HepG2 (cell line): ENCODE measurements around the gene WDR3. TPM values are rescaled to one million over a fixed set of nuclear protein-coding genes. Genes with fewer than 3 reads are reported as not detected.

Experiments
- ATAC-seq: fragments of 200-7000 bp; cut with Tn5 transposase; 3 replicates; pipeline ENCODE4 v1.9.1; 2020; ENCODE audit warnings: mild to moderate bottlenecking, moderate library complexity
- BruUV-seq: library from RNA; stranded (reverse); fragments of 400-500 nt; replicated peaks from 2 replicates; lab custom pipeline; 2021; lab: Mats Ljungman, UMichigan
- CTCF ChIA-PET: fragments of 300-600 bp; formaldehyde crosslinking; extraction: SDS; loops from one replicate; lab custom pipeline; 2021; ENCODE audit warnings: low total read pairs, inconsistent platforms, low intra/inter-chr PET ratio; lab: Yijun Ruan, JAX
- POLR2A ChIA-PET: fragments of 350-600 bp; sonication (Branson Sonifier 250); formaldehyde crosslinking; loops from one replicate; lab custom pipeline; 2020; ENCODE audit warnings: antibody characterized with exemption, inconsistent platforms; lab: Yijun Ruan, JAX
- DNase-seq: peaks from one replicate; pipeline ENCODE4 v3.0.0-alpha.2; 2015; ENCODE audit warnings: low spot score
- FAIRE-seq: peaks from 3 replicates; lab custom pipeline; 2011; peaks lifted over from hg19 to GRCh38; lab: Jason Lieb, UNC
- H2AFZ ChIP-seq: one replicate; pipeline ENCODE4 v1.6.1; 2011; ENCODE audit warnings: low read length, inconsistent platforms
- H3K27ac ChIP-seq: fragments of 300-600 bp; 3 replicates; pipeline ENCODE4 v1.8.0; 2011; ENCODE audit warnings: mixed run types, mild to moderate bottlenecking, mixed read lengths, low read length, inconsistent platforms; ENCODE audit not compliant: insufficient read depth; ENCODE audit errors: extremely low read length
- H3K27me3 ChIP-seq, 2 experiments: fragments of 200-600 bp in 1 of 2; 2 replicates in 1 of 2; 3 replicates in 1 of 2; pipeline versions ENCODE4 v1.6.0 to v1.8.0; 2011; ENCODE audit warnings: low read length in 2 of 2, mild to moderate bottlenecking in 2 of 2, moderate library complexity in 2 of 2, inconsistent platforms in 1 of 2; ENCODE audit not compliant: insufficient read depth in 2 of 2, control insufficient read depth in 1 of 2
- H3K36me3 ChIP-seq, 2 experiments: fragments of 200-600 bp in 1 of 2; replicated peaks in 1 of 2; 2 replicates in 1 of 2; 3 replicates in 1 of 2; pipeline versions ENCODE4 v1.5.1 to v1.8.0; 2011; ENCODE audit warnings: low read length in 2 of 2, inconsistent platforms in 1 of 2; ENCODE audit not compliant: insufficient read depth in 2 of 2, control insufficient read depth in 1 of 2
- H3K4me1 ChIP-seq: 2 replicates; pipeline ENCODE4 v1.5.1; 2012; ENCODE audit warnings: low read length, inconsistent platforms; ENCODE audit not compliant: insufficient read depth
- H3K4me2 ChIP-seq: 2 replicates; pipeline ENCODE4 v1.6.0; 2011; ENCODE audit warnings: low read depth, low read length, inconsistent platforms
- H3K4me3 ChIP-seq, 3 experiments: fragments of 200-600 bp in 1 of 3; sonication (generic), shearing (Covaris generic) in 1 of 3; replicated peaks in 1 of 3; 2 replicates each; pipeline ENCODE4 v1.5.1; 2011 to 2016; ENCODE audit warnings: low read length in 3 of 3, inconsistent platforms in 2 of 3, low read depth in 2 of 3, mild to moderate bottlenecking in 2 of 3, control low read depth in 1 of 3, mixed read lengths in 1 of 3; ENCODE audit not compliant: insufficient read depth in 1 of 3
- H3K79me2 ChIP-seq: one replicate; pipeline ENCODE4 v1.6.1; 2011; ENCODE audit warnings: low read length, inconsistent platforms; ENCODE audit not compliant: insufficient read depth
- H3K9ac ChIP-seq: 2 replicates; pipeline ENCODE4 v1.6.0; 2011; ENCODE audit warnings: mild to moderate bottlenecking, low read depth, low read length, inconsistent platforms; ENCODE audit not compliant: insufficient read depth
- H3K9me3 ChIP-seq: 2 replicates; pipeline ENCODE4 v1.5.1; 2012; ENCODE audit warnings: mild to moderate bottlenecking, low read length
- H4K20me1 ChIP-seq: 2 replicates; pipeline ENCODE4 v1.6.0; 2011; ENCODE audit warnings: inconsistent platforms, mild to moderate bottlenecking, low read length, moderate library complexity; ENCODE audit not compliant: insufficient read depth
- AHDC1 ChIP-seq: sonication (generic); formaldehyde crosslinking; IDR thresholded peaks from 2 replicates; pipeline ENCODE4 v1.5.1; 2020; ENCODE audit warnings: mild to moderate bottlenecking, missing genetic modification reagents, borderline replicate concordance
- ATAD3A ChIP-seq: sonication (generic); formaldehyde crosslinking; IDR thresholded peaks from 2 replicates; pipeline ENCODE4 v1.4.0; 2020; ENCODE audit warnings: missing genetic modification reagents
- HDAC1 ChIP-seq: sonication (generic); formaldehyde crosslinking; IDR thresholded peaks from 2 replicates; pipeline ENCODE4 v1.5.1; 2020; ENCODE audit warnings: mild to moderate bottlenecking, missing genetic modification reagents
- JARID2 ChIP-seq: sonication (generic); formaldehyde crosslinking; IDR thresholded peaks from 2 replicates; pipeline ENCODE4 v1.8.1; 2023; ENCODE audit warnings: missing genetic modification reagents, inconsistent platforms; ENCODE audit not compliant: insufficient replicate concordance
- MAFF ChIP-seq: IDR thresholded peaks from 2 replicates; pipeline ENCODE4 v1.6.1; 2011; ENCODE audit warnings: low read depth, low read length, improper control_type of control experiment
- MAFK ChIP-seq, 2 experiments: IDR thresholded peaks in 1 of 2; conservative IDR thresholded peaks in 1 of 2; 2 replicates each; pipeline ENCODE4 v1.6.1; 2011; ENCODE audit warnings: improper control_type of control experiment in 2 of 2, low read length in 2 of 2
- ZBTB37 ChIP-seq: sonication (generic); formaldehyde crosslinking; IDR thresholded peaks from 2 replicates; pipeline ENCODE4 v1.4.0; 2020; ENCODE audit warnings: mild to moderate bottlenecking, missing genetic modification reagents
- WGBS: methylation state at CpG from one replicate; pipeline ENCODE4 v1.1.6; 2017; ENCODE audit warnings: low lambda C conversion rate; 5-methylcytosine and 5-hydroxymethylcytosine counted together
- in situ Hi-C: cut with HindIII; loops from 2 replicates; pipeline ENCODE4 v1.10.0; 2017; ENCODE audit warnings: low pct_unique_long_range_greater_than_20kb; ENCODE audit not compliant: extremely low pct_ligation_motif_present
- intact Hi-C: fragments of 100-400 bp; cut with micrococcal nuclease; formaldehyde crosslinking; loops from one replicate; pipeline ENCODE4 v1.10.0; 2022; ENCODE audit not compliant: unreplicated experiment
- polyA plus RNA-seq, 8 experiments: library from polyadenylated mRNA; depleted of rRNA in 3 of 8; stranded (reverse) in 7 of 8; unstranded in 1 of 8; fragments of >200 nt; fragmentation: Illumina TruSeq in 4 of 8; extraction: Trizol in 4 of 8; gene quantifications; 2 replicates each; pipeline versions ENCODE4 v1.2.1 to v1.2.3, GENCODE V29; 2011 to 2016; ENCODE audit warnings: low read depth in 4 of 8, missing spikeins in 1 of 8, mixed read lengths in 1 of 8; ENCODE audit not compliant: insufficient read depth in 1 of 8
- total RNA-seq, 5 experiments: library from RNA; depleted of rRNA; stranded (reverse); fragments of >200 nt; fragmentation: Illumina TruSeq; extraction: Trizol; gene quantifications; 2 replicates each; pipeline ENCODE4 v1.2.3, GENCODE V29; 2016; ENCODE audit warnings: low read depth in 1 of 5
- TF ChIP-seq, protein P1 (sequence below): sonication (generic); formaldehyde crosslinking; IDR thresholded peaks from 2 replicates; pipeline ENCODE4 v1.8.0; 2022; ENCODE audit warnings: missing genetic modification reagents, mild to moderate bottlenecking, moderate library complexity, borderline replicate concordance

WDR3 gene
- total and polyA plus RNA-seq, 2 of the 13 experiments (the other 11 are each of a cell fraction or from before 2014, with no cell fraction given): 15.9 to 55.5 TPM

DNA sequence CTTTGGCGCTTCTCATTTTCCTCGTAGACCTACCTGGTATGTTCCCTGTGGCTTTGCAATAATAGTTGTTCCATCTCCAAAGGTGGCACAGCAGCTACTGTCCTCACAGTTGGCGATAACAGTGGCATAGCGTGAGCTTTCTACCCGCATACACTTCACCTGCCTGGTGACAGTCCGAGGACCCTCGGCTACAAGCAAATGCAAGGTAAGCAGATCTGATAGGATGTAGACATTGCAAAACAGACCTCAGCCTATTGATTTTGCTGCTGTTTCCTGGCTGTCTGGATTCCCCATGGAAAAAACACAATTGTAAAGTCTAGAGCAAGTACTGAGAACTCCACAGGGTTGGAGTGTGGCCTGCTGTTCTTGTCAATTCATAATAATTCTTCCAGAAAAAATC lies 78.5 kb downstream of the WDR3 start:
- no peaks in the 10 kb centered on the region for H3K79me2 ChIP-seq
- no peaks in the 10 kb centered on the region; a peak in 1 of 5 replicates for H3K27me3 ChIP-seq
- ChIA-PET CTCF (no interaction called here), POLR2A (no interaction called here)
- H2AFZ ChIP-seq: no peak overlapping the region
- no peak overlapping the region for H3K4me2 ChIP-seq
- FAIRE-seq: no peak
- intact Hi-C loops (no loop called here), in situ Hi-C loops (no loop called here)
- TF ChIP-seq AHDC1 (CRISPR knock-in tag) (no peak), MAFK (conservative IDR thresholded peaks at IDR 0.05 in 1 of 2, IDR thresholded peaks at IDR 0.05 in 1 of 2; ENCODE audit: low read length in 2 of 2) (peak; percentile 82 to 84), ATAD3A (CRISPR knock-in tag) (no peak), MAFF (peak; percentile 81), JARID2 (CRISPR knock-in tag) (no peak), HDAC1 (no peak), ZBTB37 (CRISPR knock-in tag) (no peak)
- TF ChIP-seq, protein P1, sequence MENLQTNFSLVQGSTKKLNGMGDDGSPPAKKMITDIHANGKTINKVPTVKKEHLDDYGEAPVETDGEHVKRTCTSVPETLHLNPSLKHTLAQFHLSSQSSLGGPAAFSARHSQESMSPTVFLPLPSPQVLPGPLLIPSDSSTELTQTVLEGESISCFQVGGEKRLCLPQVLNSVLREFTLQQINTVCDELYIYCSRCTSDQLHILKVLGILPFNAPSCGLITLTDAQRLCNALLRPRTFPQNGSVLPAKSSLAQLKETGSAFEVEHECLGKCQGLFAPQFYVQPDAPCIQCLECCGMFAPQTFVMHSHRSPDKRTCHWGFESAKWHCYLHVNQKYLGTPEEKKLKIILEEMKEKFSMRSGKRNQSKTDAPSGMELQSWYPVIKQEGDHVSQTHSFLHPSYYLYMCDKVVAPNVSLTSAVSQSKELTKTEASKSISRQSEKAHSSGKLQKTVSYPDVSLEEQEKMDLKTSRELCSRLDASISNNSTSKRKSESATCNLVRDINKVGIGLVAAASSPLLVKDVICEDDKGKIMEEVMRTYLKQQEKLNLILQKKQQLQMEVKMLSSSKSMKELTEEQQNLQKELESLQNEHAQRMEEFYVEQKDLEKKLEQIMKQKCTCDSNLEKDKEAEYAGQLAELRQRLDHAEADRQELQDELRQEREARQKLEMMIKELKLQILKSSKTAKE (CRISPR knock-in tag): no peak
- no peaks in the 10 kb centered on the region for H3K4me1 ChIP-seq
- 15% methylated on average over 7 of the region's 7 CpGs for WGBS
- no peak overlapping the region for H3K27ac ChIP-seq
- H3K9me3 ChIP-seq: no peaks in the 10 kb centered on the region
- H3K36me3 ChIP-seq: no peaks in the 10 kb centered on the region
- H3K9ac ChIP-seq: no peak overlapping the region
- ATAC-seq: no peak
- H3K4me3 ChIP-seq: no peak overlapping the region
- no peaks in the 10 kb centered on the region for H4K20me1 ChIP-seq
- DNase-seq: no peak
- no TSS peak for BruUV-seq
